Neural cell (in vitro differentiated cells): Measurements from ENCODE around the gene IFI44. TPM values are rescaled to one million over a fixed set of nuclear protein-coding genes. Genes with fewer than 3 reads are reported as not detected.

Source experiments
- H2AFZ ChIP-seq: fragments of 200-600, 300-800 bp; sonication (generic), shearing (Covaris generic); 2 replicates; pipeline ENCODE4 v1.6.0; 2014; ENCODE audit warnings: low read depth, mild to moderate bottlenecking, antibody characterized with exemption, low read length, moderate library complexity
- H3F3A ChIP-seq: fragments of 200-600 bp; shearing (Covaris generic); 2 replicates; pipeline ENCODE4 v1.6.1; 2016; ENCODE audit warnings: mild to moderate bottlenecking, moderate library complexity, mixed read lengths, antibody characterized with exemption, low read length; ENCODE audit not compliant: insufficient read depth, poor library complexity, severe bottlenecking
- H3K27ac ChIP-seq: fragments of 200-600, 300-800 bp; sonication (generic), shearing (Covaris generic); 2 replicates; pipeline ENCODE4 v1.5.1; 2014; ENCODE audit warnings: mild to moderate bottlenecking, low read length, moderate library complexity
- H3K27me3 ChIP-seq: fragments of 300-800, 200-600 bp; sonication (generic), shearing (Covaris generic); 2 replicates; pipeline ENCODE4 v1.6.0; 2014; ENCODE audit warnings: mild to moderate bottlenecking, low read depth, low read length, moderate library complexity; ENCODE audit not compliant: insufficient read depth
- H3K36me3 ChIP-seq: fragments of 300-800, 200-600 bp; sonication (generic), shearing (Covaris generic); 2 replicates; pipeline ENCODE4 v1.5.1; 2014; ENCODE audit warnings: mild to moderate bottlenecking, antibody characterized with exemption, low read length, moderate library complexity; ENCODE audit not compliant: insufficient read depth
- H3K4me2 ChIP-seq: fragments of 300-800, 200-600 bp; sonication (generic), shearing (Covaris generic); 2 replicates; pipeline ENCODE4 v1.6.0; 2014; ENCODE audit warnings: mild to moderate bottlenecking, low read length
- H3K4me3 ChIP-seq: fragments of 300-800, 200-600 bp; sonication (generic), shearing (Covaris generic); 2 replicates; pipeline ENCODE4 v1.5.1; 2014; ENCODE audit warnings: mild to moderate bottlenecking, low read length, moderate library complexity
- H3K79me2 ChIP-seq: fragments of 200-600 bp; shearing (Covaris generic); replicated peaks from 2 replicates; pipeline ENCODE4 v1.6.0; 2014; ENCODE audit warnings: mild to moderate bottlenecking, low read length, moderate library complexity; ENCODE audit not compliant: insufficient read depth
- H3K9ac ChIP-seq: fragments of 300-800, 200-600 bp; sonication (generic), shearing (Covaris generic); 2 replicates; pipeline ENCODE4 v1.6.1; 2016; ENCODE audit warnings: mild to moderate bottlenecking, low read length, mixed read lengths
- H3K9me2 ChIP-seq: fragments of 200-600 bp; shearing (Covaris generic); 2 replicates; pipeline ENCODE4 v1.6.1; 2016; ENCODE audit warnings: mild to moderate bottlenecking, low read length, mixed read lengths; ENCODE audit not compliant: insufficient read depth
- H3K9me3 ChIP-seq: fragments of 200-600, 300-800 bp; sonication (generic), shearing (Covaris generic); 2 replicates; pipeline ENCODE4 v1.6.1; 2016; ENCODE audit warnings: mild to moderate bottlenecking, mixed run types, low read length, moderate library complexity, mixed read lengths
- H4K20me1 ChIP-seq: fragments of 200-600 bp; shearing (Covaris generic); 2 replicates; pipeline ENCODE4 v1.6.1; 2016; ENCODE audit warnings: mild to moderate bottlenecking, mixed run types; ENCODE audit not compliant: insufficient read depth
- EZH2 ChIP-seq: fragments of 200-600, 300-800 bp; shearing (Covaris generic), sonication (generic); IDR thresholded peaks from 2 replicates; pipeline ENCODE4 v1.6.1; 2014; ENCODE audit warnings: antibody characterized with exemption, low read length, borderline replicate concordance, mild to moderate bottlenecking; ENCODE audit not compliant: insufficient read depth, poor library complexity, severe bottlenecking
- MXI1 ChIP-seq: fragments of 450-650 bp; conservative IDR thresholded peaks from 2 replicates; pipeline ENCODE4 v1.6.1; 2014; ENCODE audit warnings: antibody characterized with exemption, mild to moderate bottlenecking; ENCODE audit not compliant: poor library complexity, severe bottlenecking
- POLR2AphosphoS5 ChIP-seq: IDR thresholded peaks from 2 replicates; pipeline ENCODE4 v1.6.1; 2012
- RAD21 ChIP-seq: fragments of 450-650 bp; conservative IDR thresholded peaks from 2 replicates; pipeline ENCODE4 v1.6.1; 2014; ENCODE audit warnings: antibody characterized with exemption, mild to moderate bottlenecking, moderate library complexity
- SMC3 ChIP-seq: fragments of 450-650 bp; conservative IDR thresholded peaks from 2 replicates; pipeline ENCODE4 v1.6.1; 2014; ENCODE audit warnings: antibody characterized with exemption, mild to moderate bottlenecking, moderate library complexity; ENCODE audit not compliant: poor library complexity
- TAF1 ChIP-seq: IDR thresholded peaks from 2 replicates; pipeline ENCODE4 v1.6.1; 2012; ENCODE audit warnings: low read depth
- polyA plus RNA-seq: library from polyadenylated mRNA; depleted of rRNA; stranded (reverse); fragments of >200 nt; gene quantifications from 2 replicates; pipeline ENCODE4 v1.2.3, GENCODE V29; 2014
- TF ChIP-seq, protein P1 (sequence below): fragments of 450-650 bp; IDR thresholded peaks from 2 replicates; pipeline ENCODE4 v1.5.1; 2014; ENCODE audit warnings: antibody characterized with exemption, mild to moderate bottlenecking, moderate library complexity; ENCODE audit not compliant: poor library complexity, severe bottlenecking
- TF ChIP-seq, protein P2 (sequence below): IDR thresholded peaks from 2 replicates; pipeline ENCODE4 v1.6.1; 2012; ENCODE audit warnings: borderline replicate concordance

Gene IFI44
- polyA plus RNA-seq, 1 donor from 2014 or later: not detected

DNA sequence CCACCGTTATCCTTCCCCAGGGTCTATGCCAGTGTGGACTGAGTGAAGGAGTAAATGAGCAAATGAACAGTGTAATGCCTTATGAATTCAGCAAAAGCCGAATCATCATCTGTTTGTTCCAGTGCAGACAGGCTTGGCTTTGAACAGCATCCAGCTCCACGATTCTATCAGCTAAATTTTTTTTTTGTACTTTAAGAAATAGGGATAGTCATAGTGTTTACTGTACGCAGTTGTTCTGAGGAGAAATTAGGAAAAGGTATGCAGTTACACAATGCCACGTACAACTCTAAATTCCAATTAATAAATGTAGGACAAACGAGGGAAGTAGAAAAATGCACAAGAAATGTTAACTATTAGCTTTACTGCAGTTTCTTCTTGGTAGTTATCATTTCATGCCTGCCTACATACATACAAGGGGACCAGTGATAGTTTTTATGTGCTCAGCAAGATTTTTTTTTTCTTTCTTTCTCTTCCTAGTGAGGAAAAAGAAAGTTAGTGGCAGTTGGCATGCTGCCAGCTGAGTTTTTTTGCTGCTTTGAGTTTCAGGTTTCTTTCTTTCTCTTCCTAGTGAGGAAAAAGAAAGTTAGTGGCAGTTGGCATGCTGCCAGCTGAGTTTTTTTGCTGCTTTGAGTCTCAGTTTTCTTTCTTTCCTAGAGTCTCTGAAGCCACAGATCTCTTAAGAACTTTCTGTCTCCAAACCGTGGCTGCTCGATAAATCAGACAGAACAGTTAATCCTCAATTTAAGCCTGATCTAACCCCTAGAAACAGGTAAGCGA, 29.6 kb upstream of the IFI44 start, which contains the start of gene IFI44L:
IFI44L (plus strand) TSS at position 646 of the 777 bp plus-strand sequence. CDS start 7,468 bp downstream, outside the sequence.
- no peaks in the 10 kb centered on the region for H3K27me3 ChIP-seq
- H2AFZ ChIP-seq: no peak within 1 kb of the TSS
- no peaks in the 10 kb centered on the region for H3K9me3 ChIP-seq
- H3K79me2 ChIP-seq: no peaks in the 10 kb centered on the region
- H3K4me3 ChIP-seq: no peak within 1 kb of the TSS
- H3K9ac ChIP-seq: no peak within 1 kb of the TSS
- H3K27ac ChIP-seq: no peak within 1 kb of the TSS
- H3K9me2 ChIP-seq: no peaks in the 10 kb centered on the region
- no peaks in the 10 kb centered on the region for H4K20me1 ChIP-seq
- TF ChIP-seq SMC3: no peak
- H3F3A ChIP-seq: no peaks in the 10 kb centered on the region
- no peak within 1 kb of the TSS for H3K4me2 ChIP-seq
- no peaks in the 10 kb centered on the region for H3K36me3 ChIP-seq

DNA sequence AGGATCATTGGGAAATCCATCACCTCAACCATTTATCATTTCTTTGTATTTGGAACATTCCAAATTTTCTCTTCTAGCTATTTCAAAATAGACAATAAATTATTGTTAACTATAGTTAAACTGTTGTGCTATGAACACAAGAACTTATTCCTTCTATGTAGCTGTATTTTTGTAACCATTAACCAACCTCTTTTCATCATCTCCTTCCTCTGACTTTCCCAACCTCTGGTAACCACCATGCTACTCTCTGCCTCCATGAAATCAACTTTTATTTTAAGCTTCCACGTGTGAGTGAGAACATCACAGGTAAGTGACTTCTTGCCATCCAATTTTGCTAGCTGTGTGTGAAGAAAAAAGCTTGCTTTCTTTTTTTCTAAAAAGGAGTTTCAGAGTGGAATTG, 29.0 kb upstream of the IFI44 start:
- no peaks in the 10 kb centered on the region for H3F3A ChIP-seq
- no peak overlapping the region for H3K9ac ChIP-seq
- no peak overlapping the region for H3K4me2 ChIP-seq
- no peak overlapping the region for H3K4me3 ChIP-seq
- H3K9me3 ChIP-seq: no peaks in the 10 kb centered on the region
- no peaks in the 10 kb centered on the region for H4K20me1 ChIP-seq
- TF ChIP-seq, protein P1, sequence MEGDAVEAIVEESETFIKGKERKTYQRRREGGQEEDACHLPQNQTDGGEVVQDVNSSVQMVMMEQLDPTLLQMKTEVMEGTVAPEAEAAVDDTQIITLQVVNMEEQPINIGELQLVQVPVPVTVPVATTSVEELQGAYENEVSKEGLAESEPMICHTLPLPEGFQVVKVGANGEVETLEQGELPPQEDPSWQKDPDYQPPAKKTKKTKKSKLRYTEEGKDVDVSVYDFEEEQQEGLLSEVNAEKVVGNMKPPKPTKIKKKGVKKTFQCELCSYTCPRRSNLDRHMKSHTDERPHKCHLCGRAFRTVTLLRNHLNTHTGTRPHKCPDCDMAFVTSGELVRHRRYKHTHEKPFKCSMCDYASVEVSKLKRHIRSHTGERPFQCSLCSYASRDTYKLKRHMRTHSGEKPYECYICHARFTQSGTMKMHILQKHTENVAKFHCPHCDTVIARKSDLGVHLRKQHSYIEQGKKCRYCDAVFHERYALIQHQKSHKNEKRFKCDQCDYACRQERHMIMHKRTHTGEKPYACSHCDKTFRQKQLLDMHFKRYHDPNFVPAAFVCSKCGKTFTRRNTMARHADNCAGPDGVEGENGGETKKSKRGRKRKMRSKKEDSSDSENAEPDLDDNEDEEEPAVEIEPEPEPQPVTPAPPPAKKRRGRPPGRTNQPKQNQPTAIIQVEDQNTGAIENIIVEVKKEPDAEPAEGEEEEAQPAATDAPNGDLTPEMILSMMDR: no peak
- TF ChIP-seq SMC3 (no peak), EZH2 (no peak), POLR2AphosphoS5 (no peak), MXI1 (no peak), RAD21 (no peak)
- TF ChIP-seq, protein P2, sequence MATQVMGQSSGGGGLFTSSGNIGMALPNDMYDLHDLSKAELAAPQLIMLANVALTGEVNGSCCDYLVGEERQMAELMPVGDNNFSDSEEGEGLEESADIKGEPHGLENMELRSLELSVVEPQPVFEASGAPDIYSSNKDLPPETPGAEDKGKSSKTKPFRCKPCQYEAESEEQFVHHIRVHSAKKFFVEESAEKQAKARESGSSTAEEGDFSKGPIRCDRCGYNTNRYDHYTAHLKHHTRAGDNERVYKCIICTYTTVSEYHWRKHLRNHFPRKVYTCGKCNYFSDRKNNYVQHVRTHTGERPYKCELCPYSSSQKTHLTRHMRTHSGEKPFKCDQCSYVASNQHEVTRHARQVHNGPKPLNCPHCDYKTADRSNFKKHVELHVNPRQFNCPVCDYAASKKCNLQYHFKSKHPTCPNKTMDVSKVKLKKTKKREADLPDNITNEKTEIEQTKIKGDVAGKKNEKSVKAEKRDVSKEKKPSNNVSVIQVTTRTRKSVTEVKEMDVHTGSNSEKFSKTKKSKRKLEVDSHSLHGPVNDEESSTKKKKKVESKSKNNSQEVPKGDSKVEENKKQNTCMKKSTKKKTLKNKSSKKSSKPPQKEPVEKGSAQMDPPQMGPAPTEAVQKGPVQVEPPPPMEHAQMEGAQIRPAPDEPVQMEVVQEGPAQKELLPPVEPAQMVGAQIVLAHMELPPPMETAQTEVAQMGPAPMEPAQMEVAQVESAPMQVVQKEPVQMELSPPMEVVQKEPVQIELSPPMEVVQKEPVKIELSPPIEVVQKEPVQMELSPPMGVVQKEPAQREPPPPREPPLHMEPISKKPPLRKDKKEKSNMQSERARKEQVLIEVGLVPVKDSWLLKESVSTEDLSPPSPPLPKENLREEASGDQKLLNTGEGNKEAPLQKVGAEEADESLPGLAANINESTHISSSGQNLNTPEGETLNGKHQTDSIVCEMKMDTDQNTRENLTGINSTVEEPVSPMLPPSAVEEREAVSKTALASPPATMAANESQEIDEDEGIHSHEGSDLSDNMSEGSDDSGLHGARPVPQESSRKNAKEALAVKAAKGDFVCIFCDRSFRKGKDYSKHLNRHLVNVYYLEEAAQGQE: no peak
- H3K27me3 ChIP-seq: no peaks in the 10 kb centered on the region
- H3K27ac ChIP-seq: no peak overlapping the region
- no peaks in the 10 kb centered on the region for H3K9me2 ChIP-seq
- H3K36me3 ChIP-seq: no peaks in the 10 kb centered on the region
- H2AFZ ChIP-seq: no peak overlapping the region
- H3K79me2 ChIP-seq: no peaks in the 10 kb centered on the region

DNA sequence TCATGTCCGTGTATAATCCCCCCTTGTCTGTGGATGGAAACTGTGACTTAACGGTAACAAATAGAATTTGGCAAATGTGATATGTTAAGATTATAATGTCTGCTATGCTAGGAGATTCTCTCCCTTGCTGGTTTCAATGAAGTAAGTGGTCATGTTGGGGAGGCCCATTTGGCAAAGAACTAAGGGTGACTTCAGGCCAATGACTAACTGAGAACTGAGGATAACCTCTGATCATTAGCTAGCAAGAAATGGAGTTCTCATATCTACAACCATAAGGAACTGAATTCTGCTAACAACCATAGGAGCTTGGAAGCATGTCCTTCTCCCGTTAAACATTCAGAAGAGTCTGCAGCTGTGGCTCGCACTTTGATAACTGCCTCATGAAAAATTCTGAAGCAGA, 27.1 kb upstream of the IFI44 start:
- Histone ChIP-seq H3K79me2 (no peaks in the 10 kb centered on the region), H3K27me3 (no peaks in the 10 kb centered on the region), H2AFZ (no peak overlapping the region), H3F3A (no peaks in the 10 kb centered on the region), H3K9me2 (no peaks in the 10 kb centered on the region), H3K9ac (no peak overlapping the region), H3K27ac (no peak overlapping the region), H3K4me2 (no peak overlapping the region), H3K4me3 (no peak overlapping the region), H3K36me3 (no peaks in the 10 kb centered on the region), H4K20me1 (no peaks in the 10 kb centered on the region), H3K9me3 (no peaks in the 10 kb centered on the region)
- TF ChIP-seq MXI1: no peak
- no peak for TF ChIP-seq POLR2AphosphoS5
- no peak for TF ChIP-seq TAF1
- no peak for TF ChIP-seq EZH2
